Measurements from ENCODE around the gene DDC.

The DDC gene

DNA sequence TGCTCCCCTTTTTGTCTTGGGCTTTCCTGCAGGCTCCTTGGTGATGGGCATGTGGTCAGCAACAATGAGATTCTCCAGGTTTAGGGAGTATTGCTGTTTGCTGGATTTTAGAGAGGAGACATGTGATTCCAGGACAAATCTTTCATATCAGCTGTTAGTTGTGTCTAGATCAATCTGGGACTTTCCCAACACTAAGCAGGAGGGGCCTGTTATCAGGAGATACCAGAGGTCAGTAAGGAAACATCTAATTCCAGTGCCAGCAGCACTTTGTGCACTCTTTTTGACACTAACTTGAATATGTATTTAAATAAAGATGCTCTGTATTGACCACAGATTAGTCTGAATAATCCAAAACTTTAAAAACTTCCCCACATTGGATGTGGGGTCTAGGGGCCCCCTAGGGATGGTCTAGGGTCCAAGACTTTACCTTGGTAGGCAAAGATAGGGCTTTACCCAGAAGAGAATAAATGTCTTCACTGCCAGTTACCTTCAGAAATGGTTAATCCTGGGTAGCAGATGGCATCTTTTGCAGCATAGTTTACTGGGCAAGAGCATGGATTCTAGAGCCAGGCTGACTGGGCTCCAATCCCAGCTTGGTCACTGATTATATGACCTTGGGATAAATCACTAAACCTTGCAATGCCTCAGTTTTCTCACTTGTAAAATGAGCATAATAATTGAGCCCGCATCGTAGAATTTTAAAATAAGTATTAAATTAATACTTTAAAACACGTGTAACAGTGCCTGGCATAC, 108.7 kb downstream of the DDC start:
- ATAC-seq: no peak
- TF ChIP-seq RARB (CRISPR knock-in tag; IDR thresholded peaks at IDR 0.05) (no peak), ZNF70 (CRISPR knock-in tag; IDR thresholded peaks at IDR 0.05) (no peak), BACH2 (CRISPR knock-in tag; IDR thresholded peaks at IDR 0.05; ENCODE audit: borderline replicate concordance) (no peak), ESRRG (CRISPR knock-in tag; IDR thresholded peaks at IDR 0.05) (no peak), ISL1 (CRISPR knock-in tag; IDR thresholded peaks at IDR 0.05) (no peak), ZNF565 (CRISPR knock-in tag; conservative IDR thresholded peaks at IDR 0.05; ENCODE audit: low read depth) (no peak), OSR1 (CRISPR knock-in tag; IDR thresholded peaks at IDR 0.05) (no peak), SNAI2 (CRISPR knock-in tag; IDR thresholded peaks at IDR 0.05) (no peak), ZFP30 (CRISPR knock-in tag; IDR thresholded peaks at IDR 0.05) (no peak), ARNTL (CRISPR knock-in tag; IDR thresholded peaks at IDR 0.05; ENCODE audit: borderline replicate concordance, low read depth) (no peak), GLIS3 (CRISPR knock-in tag; IDR thresholded peaks at IDR 0.05) (no peak), ZFP3 (CRISPR knock-in tag; IDR thresholded peaks at IDR 0.05) (no peak), ZNF8 (CRISPR knock-in tag; IDR thresholded peaks at IDR 0.05) (no peak), CSDC2 (CRISPR knock-in tag; IDR thresholded peaks at IDR 0.05) (no peak)
- TF ChIP-seq, protein P1, sequence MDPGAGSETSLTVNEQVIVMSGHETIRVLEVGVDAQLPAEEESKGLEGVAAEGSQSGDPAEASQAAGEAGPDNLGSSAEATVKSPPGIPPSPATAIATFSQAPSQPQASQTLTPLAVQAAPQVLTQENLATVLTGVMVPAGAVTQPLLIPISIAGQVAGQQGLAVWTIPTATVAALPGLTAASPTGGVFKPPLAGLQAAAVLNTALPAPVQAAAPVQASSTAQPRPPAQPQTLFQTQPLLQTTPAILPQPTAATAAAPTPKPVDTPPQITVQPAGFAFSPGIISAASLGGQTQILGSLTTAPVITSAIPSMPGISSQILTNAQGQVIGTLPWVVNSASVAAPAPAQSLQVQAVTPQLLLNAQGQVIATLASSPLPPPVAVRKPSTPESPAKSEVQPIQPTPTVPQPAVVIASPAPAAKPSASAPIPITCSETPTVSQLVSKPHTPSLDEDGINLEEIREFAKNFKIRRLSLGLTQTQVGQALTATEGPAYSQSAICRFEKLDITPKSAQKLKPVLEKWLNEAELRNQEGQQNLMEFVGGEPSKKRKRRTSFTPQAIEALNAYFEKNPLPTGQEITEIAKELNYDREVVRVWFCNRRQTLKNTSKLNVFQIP (CRISPR knock-in tag; IDR thresholded peaks at IDR 0.05; ENCODE audit: borderline replicate concordance, low read depth): no peak
- TF ChIP-seq, protein P2, sequence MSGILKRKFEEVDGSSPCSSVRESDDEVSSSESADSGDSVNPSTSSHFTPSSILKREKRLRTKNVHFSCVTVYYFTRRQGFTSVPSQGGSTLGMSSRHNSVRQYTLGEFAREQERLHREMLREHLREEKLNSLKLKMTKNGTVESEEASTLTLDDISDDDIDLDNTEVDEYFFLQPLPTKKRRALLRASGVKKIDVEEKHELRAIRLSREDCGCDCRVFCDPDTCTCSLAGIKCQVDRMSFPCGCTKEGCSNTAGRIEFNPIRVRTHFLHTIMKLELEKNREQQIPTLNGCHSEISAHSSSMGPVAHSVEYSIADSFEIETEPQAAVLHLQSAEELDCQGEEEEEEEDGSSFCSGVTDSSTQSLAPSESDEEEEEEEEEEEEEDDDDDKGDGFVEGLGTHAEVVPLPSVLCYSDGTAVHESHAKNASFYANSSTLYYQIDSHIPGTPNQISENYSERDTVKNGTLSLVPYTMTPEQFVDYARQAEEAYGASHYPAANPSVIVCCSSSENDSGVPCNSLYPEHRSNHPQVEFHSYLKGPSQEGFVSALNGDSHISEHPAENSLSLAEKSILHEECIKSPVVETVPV (CRISPR knock-in tag; IDR thresholded peaks at IDR 0.05): no peak

DNA sequence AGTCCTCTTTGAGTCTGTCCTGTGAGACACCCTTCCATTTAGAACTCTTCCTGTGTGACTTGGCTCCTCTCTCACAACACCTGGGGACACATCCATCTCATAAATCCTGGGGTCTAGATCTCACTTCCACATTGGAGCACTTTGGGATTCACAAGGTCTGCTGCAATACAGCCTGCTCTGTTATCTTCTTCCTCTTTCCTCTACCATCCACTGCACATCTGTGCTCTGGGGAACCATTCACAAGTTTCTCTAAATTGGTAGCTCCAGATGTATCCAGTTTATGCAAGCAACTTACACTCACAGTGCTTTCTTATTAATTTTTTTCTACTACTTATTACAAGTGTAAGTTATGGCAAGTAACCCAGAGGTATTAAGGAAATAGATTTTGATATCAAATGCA, 109.5 kb downstream of the DDC start:
- ATAC-seq: no peak
- TF ChIP-seq, protein P2 (CRISPR knock-in tag; IDR thresholded peaks at IDR 0.05): no peak
- TF ChIP-seq PPARA (CRISPR knock-in tag; IDR thresholded peaks at IDR 0.05; ENCODE audit: borderline replicate concordance) (no peak), ZNF70 (CRISPR knock-in tag; IDR thresholded peaks at IDR 0.05) (no peak), ISL1 (CRISPR knock-in tag; IDR thresholded peaks at IDR 0.05) (no peak), ZFP3 (CRISPR knock-in tag; IDR thresholded peaks at IDR 0.05) (no peak), CSDC2 (CRISPR knock-in tag; IDR thresholded peaks at IDR 0.05) (no peak), ARNTL (CRISPR knock-in tag; IDR thresholded peaks at IDR 0.05; ENCODE audit: borderline replicate concordance, low read depth) (no peak), BACH2 (CRISPR knock-in tag; IDR thresholded peaks at IDR 0.05; ENCODE audit: borderline replicate concordance) (no peak), ZC3H10 (CRISPR knock-in tag; IDR thresholded peaks at IDR 0.05) (no peak), TOX (CRISPR knock-in tag; IDR thresholded peaks at IDR 0.05; ENCODE audit: borderline replicate concordance) (no peak), ZFP30 (CRISPR knock-in tag; IDR thresholded peaks at IDR 0.05) (no peak)
- TF ChIP-seq, protein P1 (CRISPR knock-in tag; IDR thresholded peaks at IDR 0.05; ENCODE audit: borderline replicate concordance, low read depth): no peak
- TF ChIP-seq, protein P3, sequence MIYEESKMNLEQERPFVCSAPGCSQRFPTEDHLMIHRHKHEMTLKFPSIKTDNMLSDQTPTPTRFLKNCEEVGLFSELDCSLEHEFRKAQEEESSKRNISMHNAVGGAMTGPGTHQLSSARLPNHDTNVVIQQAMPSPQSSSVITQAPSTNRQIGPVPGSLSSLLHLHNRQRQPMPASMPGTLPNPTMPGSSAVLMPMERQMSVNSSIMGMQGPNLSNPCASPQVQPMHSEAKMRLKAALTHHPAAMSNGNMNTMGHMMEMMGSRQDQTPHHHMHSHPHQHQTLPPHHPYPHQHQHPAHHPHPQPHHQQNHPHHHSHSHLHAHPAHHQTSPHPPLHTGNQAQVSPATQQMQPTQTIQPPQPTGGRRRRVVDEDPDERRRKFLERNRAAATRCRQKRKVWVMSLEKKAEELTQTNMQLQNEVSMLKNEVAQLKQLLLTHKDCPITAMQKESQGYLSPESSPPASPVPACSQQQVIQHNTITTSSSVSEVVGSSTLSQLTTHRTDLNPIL (CRISPR knock-in tag; IDR thresholded peaks at IDR 0.05; ENCODE audit: low read depth): no peak

DNA sequence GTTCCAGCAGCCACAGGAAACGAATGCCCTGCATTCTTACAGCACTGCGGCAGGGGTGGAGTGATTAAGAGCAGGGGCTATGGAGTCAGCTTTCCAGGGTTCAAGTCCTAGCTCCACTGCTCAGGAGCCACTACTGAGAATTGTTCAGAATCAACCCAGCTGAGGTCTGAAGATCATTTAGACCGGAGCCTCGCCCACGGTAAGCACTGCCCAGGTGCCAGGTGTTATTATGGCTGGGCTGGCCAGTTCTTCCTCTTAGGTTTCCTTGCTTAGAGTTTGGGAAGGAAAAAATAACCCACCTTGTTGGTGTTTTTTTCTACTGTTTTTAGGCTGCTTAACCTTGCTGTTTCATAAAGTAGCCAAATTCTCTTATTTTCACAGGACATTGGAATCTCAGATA, 110.2 kb downstream of the DDC start:
- TF ChIP-seq OSR1 (CRISPR knock-in tag; IDR thresholded peaks at IDR 0.05): no peak
- no peak for ATAC-seq

DNA sequence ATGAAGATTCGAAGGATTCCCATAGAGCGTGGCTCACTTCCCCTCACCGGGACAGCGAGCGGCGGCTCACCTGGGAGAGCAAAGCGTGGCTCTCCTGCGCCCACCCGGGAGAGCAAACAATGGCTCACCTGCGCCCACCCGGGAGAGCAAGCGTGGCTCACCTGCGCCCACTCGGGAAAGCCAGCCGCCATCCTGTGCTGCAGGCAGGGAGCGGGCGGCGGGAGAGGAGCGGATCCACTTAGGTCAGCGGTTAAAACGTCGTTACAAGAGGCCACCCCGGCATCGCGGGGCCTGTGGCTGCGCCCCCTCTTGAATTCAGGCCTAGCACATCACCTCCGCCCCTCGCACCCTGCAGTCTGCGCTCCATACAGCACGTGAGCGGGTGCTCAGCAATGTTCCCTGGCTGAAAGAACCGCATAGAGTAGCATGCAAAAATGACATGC, 114.6 kb downstream of the DDC start:
- TF ChIP-seq ZC3H10 (CRISPR knock-in tag; IDR thresholded peaks at IDR 0.05): no peak
- TF ChIP-seq, protein P3 (CRISPR knock-in tag; IDR thresholded peaks at IDR 0.05; ENCODE audit: low read depth): no peak
- peak; percentile 11 for ATAC-seq
